Germinal center (tissue), 1 donor: Measurements from ENCODE around the gene PTGER3.
"Not testable (repeated sequence)": the region's sequence is repeated elsewhere in the genome, so short reads cannot be mapped to it uniquely, and the experiment has no call there.

Experiments used
- DNase-seq: peaks from one replicate; pipeline ENCODE4 v3.0.0; 2012; ENCODE audit warnings: mixed read lengths, low spot score

PTGER3 gene

DNA sequence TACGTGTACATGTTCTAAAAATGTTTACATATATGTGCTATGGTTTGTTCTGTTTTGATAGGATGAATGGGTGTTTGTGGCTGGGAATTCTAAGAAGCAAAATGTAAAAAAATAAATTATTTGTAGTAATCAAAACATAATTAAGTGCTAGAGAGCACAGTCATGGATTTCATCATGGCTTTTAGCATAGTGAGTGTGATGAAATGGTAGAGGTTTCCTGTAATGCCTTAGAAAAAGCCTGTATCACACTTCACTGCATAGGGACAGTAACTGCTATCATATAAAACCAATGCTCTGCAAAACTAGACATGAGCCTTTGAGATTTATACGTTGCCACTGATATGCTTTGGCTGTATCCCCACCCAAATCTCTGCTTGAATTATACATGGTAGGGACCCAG is 99.8 kb downstream of the PTGER3 start:
- DNase-seq = no peak

DNA sequence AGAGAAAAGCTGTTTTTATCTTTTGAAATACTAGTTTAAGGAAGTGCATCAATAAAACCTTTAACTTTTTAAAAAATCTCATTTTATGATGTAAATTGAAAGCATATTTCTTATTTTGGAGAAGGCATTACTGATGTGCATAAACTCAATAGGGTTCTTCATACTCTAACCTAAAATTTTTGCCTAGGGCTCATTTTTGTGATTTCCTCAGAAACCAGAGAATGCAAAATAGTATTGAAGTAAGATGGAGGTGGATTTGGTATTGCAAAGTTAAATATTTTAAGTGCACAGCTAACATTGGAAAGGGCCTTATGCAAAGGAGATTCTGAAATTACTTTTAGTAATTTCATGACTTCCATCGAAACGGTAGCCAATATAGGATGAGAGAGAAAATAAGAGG is 101.9 kb downstream of the PTGER3 start:
- DNase-seq = no peak

DNA sequence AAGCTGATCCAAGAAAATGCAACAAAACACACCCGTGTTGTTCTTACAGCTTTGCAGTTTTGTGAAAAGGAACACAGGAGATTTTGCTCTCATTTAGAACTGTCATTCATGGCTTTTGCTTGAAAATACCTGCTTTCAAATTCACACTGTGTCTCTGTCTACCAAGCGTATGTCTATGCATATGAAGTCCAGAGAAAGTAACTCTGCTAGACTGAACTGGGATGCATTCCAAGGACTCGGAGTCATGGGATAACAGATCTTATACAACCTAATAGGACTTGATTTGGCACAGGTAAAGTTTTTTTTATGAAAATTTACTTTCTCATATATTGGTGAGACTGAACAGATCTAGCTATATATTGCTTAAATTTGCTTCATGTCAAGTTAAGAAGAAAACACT is 102.4 kb downstream of the PTGER3 start:
- no peak for DNase-seq

DNA sequence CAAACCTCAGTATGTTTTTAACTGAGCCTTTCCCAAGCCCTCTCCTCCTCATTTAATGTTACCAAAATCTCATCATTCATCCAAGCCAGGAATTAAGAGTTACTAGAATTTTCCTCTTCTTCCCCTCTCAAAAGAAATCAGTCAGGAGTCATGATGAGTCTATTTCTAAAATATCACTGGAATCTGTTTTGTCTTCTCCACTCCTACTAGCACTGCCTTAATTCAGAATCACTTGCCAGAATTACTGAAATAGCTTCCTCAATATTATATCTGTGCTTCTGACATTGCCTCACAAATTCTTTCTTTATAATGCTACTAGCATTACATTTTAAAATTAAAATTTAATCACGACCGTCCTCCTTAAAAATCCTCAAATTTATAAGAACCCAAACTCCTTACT is 106.1 kb downstream of the PTGER3 start:
- DNase-seq = no peak

DNA sequence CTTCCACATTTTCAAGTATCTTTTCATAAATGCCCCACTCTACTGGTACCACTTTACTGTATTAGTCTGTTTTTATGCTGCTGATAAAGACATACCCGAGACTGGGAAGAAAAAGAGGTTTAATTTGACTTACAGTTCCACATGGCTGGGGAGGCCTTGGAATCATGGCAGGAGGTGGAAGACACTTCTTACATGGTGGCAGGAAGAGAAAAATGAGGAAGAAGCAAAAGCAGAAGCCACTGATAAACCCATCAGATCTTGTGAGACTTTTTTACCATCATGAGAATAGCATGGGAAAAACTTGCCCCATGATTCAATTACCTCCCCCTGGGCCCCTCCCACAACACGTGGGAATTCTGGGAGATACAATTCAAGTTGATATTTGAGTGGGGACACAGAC is 107.2 kb downstream of the PTGER3 start:
- DNase-seq = not testable (repeated sequence)

DNA sequence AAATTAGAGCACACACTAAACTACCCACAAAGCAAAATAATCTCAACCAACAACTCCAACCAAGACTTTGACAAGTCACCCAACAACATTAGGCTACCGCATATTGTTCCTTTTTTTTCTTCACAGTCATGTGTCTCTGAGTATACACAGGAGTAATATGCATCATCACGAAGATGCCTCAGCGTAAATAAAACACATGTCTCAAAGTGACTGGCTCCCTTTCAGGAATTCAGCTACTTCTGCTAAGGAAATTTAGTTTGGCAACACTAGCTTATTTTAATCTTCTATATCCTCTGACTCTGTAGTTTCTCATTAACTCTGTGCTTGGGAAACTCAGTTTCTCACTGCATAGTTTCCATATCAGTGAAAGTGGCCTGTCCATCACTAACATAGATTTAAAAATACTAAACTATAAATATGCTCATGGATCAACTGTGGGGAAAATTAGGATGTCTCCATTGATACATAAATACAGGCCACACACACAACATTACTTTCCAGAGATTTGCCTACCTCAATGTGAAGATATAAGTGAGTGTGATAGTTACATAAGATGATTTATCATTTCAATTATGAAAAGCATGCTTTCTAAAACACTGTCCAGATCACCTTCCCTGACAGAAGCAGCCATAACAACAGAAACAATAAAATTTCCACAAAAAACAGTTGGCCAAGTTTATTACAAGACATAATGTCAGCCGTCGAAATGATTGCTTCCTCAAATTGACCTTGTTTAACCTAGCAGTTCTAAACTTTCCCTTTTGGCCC is 113.2 kb downstream of the PTGER3 start:
- DNase-seq = no peak

DNA sequence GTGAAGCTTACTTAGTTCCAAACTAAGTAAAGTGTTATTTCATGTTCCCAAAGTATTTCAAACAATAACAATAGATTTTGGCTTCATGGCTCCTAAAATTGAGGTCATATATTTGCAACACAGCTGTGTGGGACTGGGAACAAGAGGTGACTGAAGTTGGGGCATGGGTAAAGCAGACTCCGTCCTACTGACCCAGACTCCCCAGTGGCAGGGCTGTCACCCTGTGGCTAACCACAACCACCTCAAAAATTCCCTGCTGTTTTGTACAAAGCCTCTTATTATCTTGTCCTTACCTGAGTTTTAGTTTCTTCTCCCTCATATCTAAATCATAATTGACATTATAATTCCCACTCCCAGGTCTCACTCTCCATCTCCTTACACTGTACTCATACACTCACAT is 117.6 kb downstream of the PTGER3 start:
- no peak for DNase-seq

DNA sequence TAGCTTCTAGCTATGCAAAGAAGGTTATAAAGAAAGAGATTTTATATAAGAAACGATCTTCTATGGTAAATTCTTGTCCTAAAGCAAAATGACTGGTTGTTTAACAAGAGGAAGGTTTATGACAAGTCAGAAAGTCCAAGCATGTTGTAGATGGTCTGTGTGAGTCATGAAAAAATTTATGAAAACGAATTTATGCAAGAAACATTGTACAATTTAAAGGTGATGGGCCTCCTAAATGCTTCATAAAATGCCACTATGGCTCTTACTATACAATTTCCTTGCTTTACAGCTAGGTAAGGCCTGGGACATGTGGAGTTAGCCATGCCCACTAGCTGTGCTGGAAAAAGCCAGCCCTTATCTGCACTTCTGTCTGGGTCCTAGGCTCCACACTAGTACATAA is 125.4 kb downstream of the PTGER3 start:
- no peak for DNase-seq
